ENCODE results near the gene LRMDA.

LRMDA gene

DNA sequence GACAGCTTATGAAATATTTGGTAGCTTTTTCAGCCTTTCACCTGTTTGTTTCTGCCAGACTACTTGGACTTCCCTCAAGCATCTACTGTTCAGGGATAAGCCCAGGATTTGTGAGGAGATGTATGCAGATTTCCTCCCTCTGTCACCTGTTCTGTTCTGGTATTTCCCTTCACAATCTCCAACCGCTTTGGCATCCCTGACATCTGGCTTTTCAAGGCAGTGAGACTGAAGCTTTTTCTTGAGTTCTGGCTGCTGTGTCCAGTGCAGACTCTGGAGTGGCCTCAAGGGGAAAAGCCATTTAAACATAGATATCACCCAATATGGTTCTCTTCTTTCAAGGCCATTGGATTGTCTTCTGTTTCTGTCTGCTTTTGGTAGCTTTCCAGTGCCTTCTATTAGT, 369.7 kb downstream of the LRMDA start:
- DNase-seq, result no peak

DNA sequence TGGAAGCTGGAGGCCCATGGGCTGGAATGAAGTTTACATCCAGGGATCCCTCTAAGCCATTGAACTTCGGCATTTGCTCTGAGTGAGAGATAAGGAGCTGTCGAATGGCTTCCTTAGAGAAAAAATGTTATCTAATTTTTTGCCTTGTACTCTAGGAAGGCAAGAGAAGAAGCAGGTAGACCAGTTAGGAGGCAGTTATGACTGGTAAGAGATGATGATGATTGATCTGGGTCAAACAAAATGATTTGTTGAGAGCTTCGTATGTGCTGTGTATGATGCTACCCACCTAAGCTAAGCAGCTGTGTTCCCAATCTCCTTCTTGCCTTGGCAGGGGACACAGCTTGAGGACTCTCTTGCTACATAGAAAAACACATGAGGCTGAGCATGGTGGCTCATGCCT, 370.2 kb downstream of the LRMDA start:
- DNase-seq, result no peak

DNA sequence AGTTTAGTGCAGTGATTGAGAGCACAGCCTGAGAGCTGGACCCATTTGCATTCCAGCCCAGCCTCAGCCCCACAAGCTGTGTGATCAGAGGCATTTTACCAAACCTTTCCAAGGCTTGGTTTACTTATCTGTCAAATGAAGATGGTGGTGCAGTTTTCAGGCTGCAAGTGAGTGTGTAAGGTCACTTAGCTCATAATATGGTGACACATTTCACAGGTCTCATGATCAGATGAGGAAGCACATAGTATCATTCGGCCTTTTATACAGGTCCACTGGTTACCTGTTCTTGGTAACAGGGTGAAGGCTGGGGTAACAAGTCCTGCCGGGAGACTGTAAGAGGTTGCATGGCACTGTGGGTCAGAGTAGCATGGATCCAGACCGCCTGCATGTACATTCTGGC, 371.7 kb downstream of the LRMDA start:
- no peak for DNase-seq

DNA sequence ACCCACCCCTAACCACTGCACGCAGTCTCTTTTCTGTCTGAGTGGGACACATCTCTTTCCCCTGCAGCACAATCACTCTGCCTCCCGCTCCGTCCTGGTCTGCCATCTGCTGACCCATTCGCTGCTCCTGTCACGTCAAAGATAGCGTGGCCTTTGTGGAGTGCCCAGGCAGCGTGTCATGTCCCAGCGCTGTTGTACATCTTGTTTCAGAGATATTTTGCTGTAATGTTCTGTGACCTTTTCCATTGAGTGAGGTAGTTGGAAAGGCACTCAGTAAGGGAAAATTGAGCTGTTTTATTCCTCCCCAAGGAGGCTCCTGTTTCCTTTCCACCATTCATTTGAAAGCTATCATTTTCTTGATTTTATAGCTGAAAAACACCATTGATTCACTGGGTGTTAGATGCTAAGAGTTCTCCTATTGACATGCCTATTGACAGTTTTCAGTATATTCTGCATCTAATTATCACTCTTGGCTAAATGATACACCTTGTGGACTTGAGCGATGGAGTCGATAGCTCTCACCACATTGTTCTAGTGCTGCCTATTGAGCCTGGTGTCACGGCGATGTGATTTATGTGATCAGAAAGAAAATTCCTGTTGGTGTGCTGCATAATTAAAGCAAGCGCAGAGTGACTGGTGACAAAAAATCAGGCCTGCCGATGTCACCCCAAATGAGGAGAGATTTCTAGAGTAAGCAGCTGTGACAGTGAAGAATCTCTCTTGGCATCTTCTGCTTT, 372.6 kb downstream of the LRMDA start:
- no peak for DNase-seq

DNA sequence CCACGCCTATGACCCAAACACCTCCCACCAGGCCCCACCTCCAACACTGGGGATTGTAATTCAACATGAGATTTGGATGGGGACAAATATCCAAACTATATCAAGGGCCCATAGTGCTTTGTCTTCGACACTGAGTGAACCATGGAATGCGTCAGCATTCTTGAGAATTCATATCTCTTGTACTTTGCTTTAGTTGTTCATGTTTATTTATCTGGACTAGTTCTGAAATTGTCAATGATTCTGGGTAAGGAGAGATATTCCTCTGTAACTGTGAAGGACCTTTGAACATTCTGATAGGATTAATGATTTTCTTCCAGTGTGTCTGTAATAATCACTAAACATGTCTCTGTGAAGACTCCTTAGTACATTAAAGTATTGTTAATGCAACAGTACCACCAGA, 374.8 kb downstream of the LRMDA start:
- no peak for DNase-seq

DNA sequence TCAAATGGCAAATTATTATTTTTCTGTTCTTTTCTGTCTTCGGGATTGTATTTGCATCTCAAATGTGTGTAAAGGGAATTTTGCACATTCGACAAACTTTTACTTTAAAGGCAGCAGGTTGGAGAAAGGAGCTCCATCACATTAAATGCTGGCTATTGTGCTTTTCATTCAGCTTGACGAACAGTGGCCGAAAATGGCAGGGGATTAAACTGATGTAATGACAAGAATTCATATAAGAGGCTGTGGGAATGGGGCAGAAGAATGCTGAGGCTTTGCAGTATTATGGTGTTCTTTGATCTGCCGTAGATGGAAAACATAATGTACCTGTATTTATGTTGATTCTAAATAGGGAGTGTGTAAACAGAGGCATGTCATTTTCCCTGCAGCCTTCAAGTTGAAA, 376.0 kb downstream of the LRMDA start:
- no peak for DNase-seq

DNA sequence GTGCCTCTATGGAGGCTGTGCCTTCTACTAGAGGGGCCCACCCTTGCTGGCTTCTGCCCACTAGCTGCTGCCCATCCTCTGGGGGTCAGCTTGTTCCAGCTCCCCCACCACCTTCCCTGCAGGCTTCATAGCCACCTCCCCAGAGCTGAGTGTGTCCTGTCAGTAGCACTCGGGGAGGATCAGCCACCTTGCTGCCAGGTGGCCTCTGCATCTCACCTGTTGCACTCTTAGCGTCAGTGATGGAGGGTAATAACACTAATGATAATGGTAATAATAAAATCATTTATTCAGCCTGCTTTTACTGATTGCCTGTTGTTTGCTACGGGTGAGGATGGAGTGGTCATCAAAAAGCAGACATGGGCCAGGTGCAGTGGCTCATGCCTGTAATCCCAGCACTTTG, 377.6 kb downstream of the LRMDA start:
- DNase-seq, result no peak

DNA sequence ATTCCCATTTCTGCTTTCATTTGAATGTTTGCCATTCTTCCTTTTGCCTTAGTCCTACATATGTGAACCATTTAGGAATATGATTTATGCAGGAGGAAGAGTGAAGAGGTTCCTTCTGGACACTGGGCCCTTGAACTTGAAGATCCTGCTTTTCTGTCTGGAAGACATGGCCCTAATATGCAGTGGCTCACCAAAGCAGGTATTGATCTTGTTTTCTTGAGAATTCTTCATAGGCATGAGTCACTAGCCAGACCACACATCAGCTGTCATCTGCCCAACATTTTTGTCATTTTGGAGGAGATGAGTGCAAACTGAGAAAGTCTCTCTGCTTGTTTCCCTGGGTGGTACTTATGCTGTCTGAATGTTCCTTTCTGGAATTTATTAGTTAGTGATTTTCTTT, 382.6 kb downstream of the LRMDA start:
- no peak for DNase-seq

DNA sequence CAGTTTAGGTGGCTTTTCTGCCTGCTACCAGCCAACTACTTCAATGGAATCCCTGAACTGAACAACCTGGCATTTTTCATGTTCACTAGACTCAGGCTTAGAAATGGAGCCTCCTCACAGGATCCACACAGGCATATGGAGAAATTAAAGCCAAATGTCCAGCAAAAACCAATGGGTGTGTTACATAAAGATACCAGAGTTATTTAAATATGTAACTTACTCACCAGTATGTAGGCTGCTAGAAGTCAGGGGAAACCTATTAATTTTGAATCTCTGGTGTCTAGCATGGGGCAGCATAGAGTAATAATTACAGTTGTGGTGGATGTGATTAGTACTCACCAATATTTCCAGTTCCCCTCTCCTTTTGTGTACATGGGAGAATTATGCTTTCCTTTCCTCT, 383.6 kb downstream of the LRMDA start:
- no peak for DNase-seq

DNA sequence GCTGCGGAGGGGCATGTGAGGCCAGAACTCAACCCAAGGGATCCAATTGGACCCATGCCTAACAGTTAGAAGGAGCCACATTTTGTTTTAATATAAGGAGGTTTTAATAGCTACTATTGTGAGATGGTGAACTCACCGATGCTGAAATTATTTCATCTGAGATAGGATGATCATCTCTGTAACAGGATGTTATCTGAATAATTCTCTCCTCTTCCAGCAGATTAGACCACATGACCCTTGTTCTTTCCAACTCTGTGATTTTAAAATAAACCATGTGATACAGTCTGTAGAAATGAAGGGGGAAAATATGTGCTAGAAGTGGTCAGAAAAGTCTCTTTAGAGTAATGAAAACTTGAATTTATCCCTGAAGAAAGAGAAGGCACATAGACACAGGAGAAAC, 385.8 kb downstream of the LRMDA start:
- DNase-seq, result no peak

DNA sequence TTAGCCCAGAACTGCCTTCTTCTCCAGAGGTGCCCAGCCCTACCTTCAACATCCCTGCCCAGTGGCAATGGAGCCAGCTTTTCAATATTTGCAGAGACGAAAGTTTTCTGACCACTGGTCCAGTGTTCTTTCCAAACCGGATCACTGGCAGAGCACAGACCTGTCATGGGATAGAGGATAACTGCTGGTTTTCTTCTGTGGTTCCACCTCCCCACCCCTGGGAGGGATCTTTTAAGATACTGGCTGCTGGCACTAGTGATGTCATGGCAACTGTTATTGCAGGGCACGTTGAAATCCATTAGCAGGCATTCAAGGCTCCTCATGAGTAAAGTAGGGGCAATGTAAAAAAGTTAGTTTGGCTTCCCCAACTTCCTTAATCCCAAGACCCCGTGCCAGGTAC, 387.1 kb downstream of the LRMDA start:
- no peak for DNase-seq

DNA sequence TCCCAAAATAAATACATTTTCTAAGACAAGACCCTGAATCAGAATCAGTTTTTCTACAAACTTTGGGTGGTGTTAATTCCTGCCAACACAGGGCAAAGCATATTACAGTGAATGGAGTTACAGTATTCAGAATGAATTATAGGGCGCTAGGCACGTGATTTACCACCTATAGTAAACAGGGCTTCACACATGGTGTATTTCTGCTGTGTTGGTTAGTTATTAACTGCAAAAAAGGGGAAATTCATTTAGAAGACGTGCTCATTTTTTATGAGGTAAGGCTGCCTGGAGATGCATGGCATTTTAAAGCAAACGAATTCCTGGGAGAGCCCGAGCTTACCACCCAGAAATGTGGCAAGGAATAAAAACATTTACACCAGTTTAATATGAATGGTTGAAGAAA, 393.8 kb downstream of the LRMDA start:
- no peak for DNase-seq

DNA sequence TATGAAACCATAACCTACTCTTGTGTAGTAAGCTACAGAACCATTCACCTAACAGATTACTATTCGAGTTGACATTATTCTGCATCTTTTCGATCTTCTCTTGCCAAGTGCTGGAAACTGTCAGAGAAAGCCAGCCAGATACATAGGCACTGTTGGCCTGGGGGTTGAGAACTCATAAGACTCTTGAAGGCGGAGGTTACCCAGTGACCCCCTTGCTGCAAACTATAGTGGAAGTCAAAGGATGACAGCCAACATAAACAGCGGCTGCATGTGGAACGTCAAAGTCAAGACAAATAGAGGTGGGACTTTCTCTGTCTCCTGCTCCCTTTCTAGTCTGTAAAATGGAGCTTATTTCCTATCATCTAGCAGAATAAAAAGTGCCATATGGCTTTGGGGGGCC, 394.2 kb downstream of the LRMDA start:
- no peak for DNase-seq

DNA sequence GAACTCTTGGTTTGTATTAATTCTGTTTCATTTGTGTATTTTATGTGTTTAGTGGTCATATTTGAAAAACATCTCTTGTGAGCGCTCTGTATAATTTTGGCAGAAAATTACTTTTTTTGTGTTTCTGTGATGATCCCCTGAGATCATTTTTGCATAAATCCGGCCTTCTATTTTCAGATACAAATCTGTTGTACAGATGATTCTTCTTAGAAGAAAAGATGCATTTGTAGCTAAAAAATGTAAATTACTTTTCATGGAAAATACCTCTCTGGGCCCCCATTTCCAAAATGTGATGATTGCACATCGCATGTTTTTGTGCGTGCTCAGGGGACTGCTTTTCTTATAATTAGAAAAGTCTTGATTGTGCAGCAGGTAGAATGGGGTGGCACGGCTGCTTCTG, 395.4 kb downstream of the LRMDA start:
- DNase-seq, result no peak

DNA sequence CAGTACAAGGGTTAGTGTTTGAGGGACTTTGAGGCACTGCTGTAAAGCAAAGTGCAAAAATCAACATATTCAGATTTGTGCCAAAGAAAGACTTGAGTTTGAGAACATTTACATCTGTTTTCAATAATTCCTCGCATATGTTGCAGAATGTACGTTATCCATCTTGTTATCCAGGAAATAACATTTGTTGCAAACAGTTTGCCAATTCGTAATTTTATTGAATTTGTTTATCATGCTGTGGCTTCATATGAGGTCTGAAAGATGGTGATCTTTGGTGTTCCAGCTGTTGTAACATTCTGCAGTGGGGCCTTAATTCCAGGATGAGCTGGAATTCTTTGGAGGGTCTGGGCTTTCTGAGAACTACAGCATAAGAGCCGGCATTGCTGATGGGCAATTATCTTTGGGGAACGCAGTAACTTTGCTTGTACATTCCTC, 396.2 kb downstream of the LRMDA start:
- DNase-seq, result no peak

DNA sequence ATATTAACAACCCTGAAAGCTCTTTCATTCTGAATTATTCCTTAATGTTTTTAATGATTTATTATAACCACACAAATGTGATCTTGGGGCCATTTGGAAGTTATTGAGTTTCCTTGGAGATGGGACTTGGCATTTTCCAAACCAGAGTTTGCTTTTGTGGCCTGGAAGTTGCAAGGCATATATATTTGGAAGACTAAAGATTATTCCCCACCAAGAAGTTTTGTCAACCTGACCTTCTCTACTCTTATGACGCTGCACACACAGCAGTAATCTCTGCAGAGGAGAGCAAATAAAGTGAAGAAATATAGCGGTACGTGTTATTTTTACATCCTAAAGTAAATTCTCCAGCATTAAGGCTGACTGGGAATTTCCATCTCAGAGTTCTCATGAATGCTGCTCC, 397.0 kb downstream of the LRMDA start:
- DNase-seq, result no peak

DNA sequence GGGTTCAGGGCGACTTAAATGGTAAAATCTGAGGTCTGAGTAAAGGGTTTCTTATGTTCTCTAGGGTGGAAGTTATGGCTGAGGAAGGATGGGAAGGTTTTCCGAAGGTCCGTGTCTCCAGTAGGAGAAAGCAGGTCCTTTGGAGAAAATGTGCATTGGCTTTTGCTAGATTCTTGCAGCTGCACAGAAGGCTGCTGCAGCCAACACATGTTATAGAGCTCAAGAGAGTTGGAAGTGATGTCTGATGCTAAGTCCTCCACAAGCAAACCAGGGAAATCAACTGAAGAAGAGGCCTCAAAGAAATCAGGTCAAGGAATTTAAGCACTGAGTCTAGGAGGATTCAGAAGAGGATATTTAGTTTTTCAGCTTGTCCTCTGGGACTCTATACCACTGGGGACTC, 404.6 kb downstream of the LRMDA start:
- DNase-seq, result no peak

DNA sequence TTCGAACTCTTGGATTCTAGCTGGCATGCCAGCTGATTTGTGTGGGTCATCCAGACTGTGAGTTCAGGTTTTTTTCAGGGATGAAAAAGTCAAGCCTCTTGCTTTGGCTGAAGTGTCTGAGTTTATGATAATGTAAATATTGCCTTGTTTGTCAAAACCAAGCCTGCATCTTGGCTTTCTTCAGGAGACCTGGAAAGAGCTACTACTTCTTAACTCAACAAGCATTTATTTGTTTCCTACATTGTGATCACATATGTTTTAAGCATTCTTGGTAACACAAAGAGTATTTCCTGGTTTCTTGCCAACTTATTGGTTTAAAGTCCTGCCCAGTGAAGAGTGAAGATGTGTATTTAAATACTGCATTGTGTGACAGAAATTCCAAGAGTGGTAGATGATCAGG, 407.1 kb downstream of the LRMDA start:
- DNase-seq, result no peak

DNA sequence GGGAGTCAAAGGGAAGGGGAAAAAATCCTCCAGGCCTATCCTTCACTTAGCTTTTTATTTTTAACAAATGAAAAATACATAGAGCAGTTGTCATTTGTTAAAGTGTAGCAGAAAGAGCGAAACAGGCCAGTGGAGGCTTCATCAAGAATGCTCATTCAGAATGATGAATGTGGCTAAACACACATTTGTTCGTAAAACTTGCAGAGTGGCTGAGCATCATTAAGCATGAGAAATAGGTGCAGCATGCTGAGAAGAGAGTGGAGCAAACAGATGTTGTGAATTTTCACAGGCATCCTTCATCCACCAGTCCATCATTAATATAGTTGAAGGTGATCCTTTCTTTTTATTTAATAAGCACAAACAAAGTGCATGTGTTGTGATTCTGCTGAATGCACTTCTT, 407.6 kb downstream of the LRMDA start:
- no peak for DNase-seq

DNA sequence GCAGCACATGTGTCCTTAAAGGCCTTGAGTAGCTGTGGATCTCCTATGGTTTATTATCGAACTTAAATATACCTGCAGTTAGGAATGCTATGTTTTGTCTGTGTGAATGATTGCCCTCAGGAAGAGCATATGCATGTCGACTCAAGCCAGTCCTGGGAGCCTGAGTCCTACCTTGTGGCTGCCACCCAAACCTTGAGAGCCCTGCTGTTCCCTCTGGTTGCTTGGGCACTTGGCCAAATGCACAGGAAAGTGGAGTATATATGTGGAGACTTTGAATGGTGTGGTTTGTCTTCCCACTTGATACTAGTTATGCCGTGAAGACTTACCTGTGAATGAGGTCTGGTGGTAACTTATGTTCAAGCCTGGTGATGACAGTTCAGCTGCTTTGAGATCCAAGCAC, 409.8 kb downstream of the LRMDA start:
- DNase-seq, result no peak

DNA sequence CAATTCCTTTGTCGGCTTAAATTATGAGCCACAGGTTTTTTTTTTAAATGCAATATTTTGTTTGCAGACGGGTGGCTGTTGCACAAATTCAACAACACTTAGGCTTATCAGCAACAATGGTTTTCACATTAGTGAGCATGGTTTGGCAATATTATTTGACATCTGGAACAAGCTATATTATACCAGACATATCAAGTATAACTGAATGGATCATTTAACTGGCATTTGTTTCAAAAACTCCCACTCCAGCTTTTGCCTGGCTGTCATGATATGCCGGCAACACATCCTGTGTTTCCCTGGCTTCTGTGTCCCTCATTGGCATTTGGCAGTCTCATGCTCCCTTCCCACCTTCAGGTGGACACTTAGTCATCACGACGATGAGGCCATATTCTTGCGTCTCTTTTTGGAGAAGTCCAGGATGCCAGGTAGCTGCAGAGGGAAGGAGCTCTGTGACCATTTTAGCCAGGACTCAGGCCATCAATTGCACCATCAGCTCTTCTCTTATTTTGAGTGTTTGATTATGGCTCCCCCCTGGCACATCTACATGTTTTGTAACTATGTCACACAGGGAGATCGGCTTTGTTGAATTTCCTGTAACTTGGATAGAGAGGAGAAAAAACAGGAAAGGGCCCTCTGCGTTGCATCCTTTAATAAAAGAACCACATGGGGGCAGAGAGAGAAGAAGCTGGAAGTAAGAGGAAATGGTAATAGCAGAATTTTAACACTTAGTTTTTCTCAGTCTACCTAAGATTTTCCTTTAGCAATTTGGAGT, 413.9 kb downstream of the LRMDA start:
- no peak for DNase-seq

DNA sequence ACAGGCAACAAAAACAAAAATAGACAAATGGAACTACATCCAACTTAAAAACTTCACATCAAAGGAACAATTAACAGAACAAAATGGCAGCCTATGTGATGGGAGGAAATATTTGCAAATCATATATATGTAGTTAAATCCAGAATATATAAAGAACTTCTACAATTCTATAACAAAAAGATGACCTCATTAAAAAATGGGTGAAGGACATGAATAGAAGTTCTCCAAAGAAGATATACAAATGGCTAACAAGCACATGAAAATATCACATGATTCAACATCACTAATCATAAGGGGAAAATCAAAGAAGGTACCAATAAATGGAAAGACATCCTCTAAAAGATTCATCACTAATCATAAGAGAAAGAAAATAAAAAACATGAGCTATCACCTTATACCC, 416.1 kb downstream of the LRMDA start:
- no peak for DNase-seq

DNA sequence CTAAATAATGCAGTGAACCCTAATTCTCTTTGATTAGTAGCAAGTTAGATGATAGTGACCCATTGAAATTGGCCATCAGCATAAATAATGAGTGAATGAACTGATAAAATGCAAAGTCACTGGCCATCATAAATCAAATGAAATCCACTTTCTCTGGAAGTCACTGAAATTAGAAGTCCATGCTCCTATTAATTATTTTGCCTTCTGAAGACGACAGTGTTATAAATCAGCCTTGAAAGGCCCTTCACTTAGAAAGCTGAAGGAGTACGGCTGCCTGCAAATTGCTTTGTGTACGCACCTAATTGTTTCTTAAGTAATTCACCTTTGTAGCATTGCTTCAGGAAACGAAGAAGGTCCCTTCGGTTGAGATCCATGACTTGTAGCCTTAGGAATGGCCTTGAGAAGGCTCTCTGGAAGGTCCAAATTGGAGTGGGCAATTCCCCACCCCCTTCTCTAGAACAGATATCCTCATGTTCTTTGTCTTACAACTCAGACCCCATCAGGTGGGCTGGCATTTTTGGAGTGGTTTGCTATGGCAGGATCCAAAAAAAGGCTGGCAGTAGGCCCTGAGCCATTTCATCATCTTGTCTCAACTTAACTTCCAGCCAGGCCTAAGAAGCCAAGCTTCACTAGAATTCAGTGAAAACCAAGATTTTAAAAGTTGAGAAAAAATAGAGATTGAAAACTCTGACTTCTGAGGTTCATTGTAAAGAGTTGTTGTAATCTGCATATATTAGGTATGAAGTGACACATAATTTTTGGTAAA, 420.3 kb downstream of the LRMDA start:
- no peak for DNase-seq

DNA sequence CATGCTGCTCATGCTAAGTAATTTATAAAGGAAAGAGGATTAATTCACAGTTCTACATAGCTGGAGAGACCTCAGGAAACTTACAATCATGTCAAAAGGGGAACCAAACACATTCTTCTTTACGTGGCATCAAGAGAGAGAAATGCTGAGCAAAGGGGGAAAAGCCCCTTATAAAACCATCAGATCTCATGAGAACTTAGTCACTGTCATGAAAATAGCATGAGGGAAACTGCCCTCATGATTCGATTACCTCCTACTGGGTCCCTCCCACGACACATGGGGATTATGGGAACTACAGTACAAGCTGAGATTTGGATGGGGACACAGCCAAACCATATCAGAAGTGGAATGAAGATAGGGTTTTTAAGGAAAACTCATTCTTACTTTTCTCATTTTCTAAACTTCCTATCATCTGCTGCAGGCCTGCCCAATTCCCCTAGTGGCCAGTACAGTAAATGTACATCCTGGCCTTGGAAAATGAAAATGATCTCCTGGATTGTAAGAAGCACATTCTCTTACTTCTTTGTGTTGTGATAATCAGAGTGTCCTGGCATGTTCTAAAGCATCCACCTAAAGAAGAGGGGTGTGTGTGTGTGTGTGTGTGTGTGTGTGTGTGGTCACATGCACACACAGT, 421.5 kb downstream of the LRMDA start:
- DNase-seq, result no peak
